Gastroesophageal sphincter (tissue), 4 donors: Measurements from ENCODE around the gene ELANE. TPM values are rescaled to one million over a fixed set of nuclear protein-coding genes. Genes with fewer than 3 reads are reported as not detected.

Source experiments
- small RNA-seq, 4 donors: library from RNA; depleted of rRNA; stranded (forward); fragments of <200 nt; gene quantifications; one replicate each; pipeline ENCODE3, GENCODE V24; 2016
- total RNA-seq, 4 donors: library from RNA; depleted of rRNA; stranded (reverse); fragments of >200 nt; gene quantifications; one replicate each; pipeline ENCODE4 v1.1.0, GENCODE V29; 2016

ELANE gene
- total RNA-seq, 4 donors from 2014 or later, result 0.49 to 2.3 (median 1.7) TPM

Small RNA genes within 50 kb of the gene (small RNA-seq; reads per million reads assigned to genes)
- gene MIR3187, result 0 reads per million in 4 donors
- gene RNU6-9, result 0 to 0.27 (median 0) reads per million in 4 donors

Other genes starting within 250 kb of the ELANE start
- gene POLRMT, start 218.8 kb upstream of the ELANE start, total RNA-seq, result 10 to 100 TPM; 22.1 to 39.5 (median 28.1) TPM
- gene FGF22, start 212.4 kb upstream of the ELANE start, total RNA-seq, result 1 to 10 TPM in 3 of 4 donors, under 1 TPM in 1; 0.67 to 4.7 (median 1.2) TPM
- gene RNF126, start 189.1 kb upstream of the ELANE start, total RNA-seq, result 10 to 100 TPM; 47.7 to 57.9 (median 52.0) TPM
- gene FSTL3, start 175.9 kb upstream of the ELANE start, total RNA-seq, result 100 to 1,000 TPM; 105 to 200 (median 133) TPM
- gene PRSS57, start 156.9 kb upstream of the ELANE start, total RNA-seq, result not detected
- gene PALM, start 143.4 kb upstream of the ELANE start, total RNA-seq, result 100 to 1,000 TPM in 1 of 4 donors, 10 to 100 TPM in 3; 21.5 to 111 (median 53.0) TPM
- gene MISP, start 101.2 kb upstream of the ELANE start, total RNA-seq, result under 1 TPM in 1 of 4 donors, not detected in 3; 0.52 TPM
- 10 to 100 TPM; 68.6 to 95.6 (median 79.3) TPM for gene PTBP1, start 54.9 kb upstream of the ELANE start, total RNA-seq
- not detected for gene PLPPR3, start 30.3 kb upstream of the ELANE start, total RNA-seq
- under 1 TPM in 1 of 4 donors, not detected in 3; 0.40 TPM for gene AZU1, start 24.5 kb upstream of the ELANE start, total RNA-seq
- not detected for gene PRTN3, start 11.3 kb upstream of the ELANE start, total RNA-seq
- 1,000 to 10,000 TPM in 1 of 4 donors, 100 to 1,000 TPM in 3; 229 to 1,118 (median 654) TPM for gene CFD, start 7.4 kb downstream of the ELANE start, total RNA-seq
- 10 to 100 TPM; 20.2 to 40.3 (median 28.1) TPM for gene MED16, start 40.9 kb downstream of the ELANE start, total RNA-seq
- gene RNU6-9, start 41.2 kb downstream of the ELANE start, total RNA-seq, result not detected
- gene R3HDM4, start 60.9 kb downstream of the ELANE start, total RNA-seq, result 10 to 100 TPM; 23.7 to 44.9 (median 32.9) TPM
- not detected for gene KISS1R, start 65.0 kb downstream of the ELANE start, total RNA-seq
- 1 to 10 TPM; 3.6 to 6.2 (median 4.9) TPM for gene ARID3A, start 73.7 kb downstream of the ELANE start, total RNA-seq
- gene WDR18, start 132.0 kb downstream of the ELANE start, total RNA-seq, result 10 to 100 TPM in 3 of 4 donors, 1 to 10 TPM in 1; 7.2 to 43.9 (median 20.1) TPM
- not detected for gene GRIN3B, start 148.1 kb downstream of the ELANE start, total RNA-seq
- gene TMEM259, start 168.8 kb downstream of the ELANE start, total RNA-seq, result 100 to 1,000 TPM; 146 to 179 (median 154) TPM
- gene RNU6-2, start 169.2 kb downstream of the ELANE start, total RNA-seq, result not detected
- gene CNN2, start 174.3 kb downstream of the ELANE start, total RNA-seq, result 100 to 1,000 TPM in 1 of 4 donors, 10 to 100 TPM in 3; 52.9 to 103 (median 75.2) TPM
- gene ABCA7, start 187.8 kb downstream of the ELANE start, total RNA-seq, result 10 to 100 TPM in 1 of 4 donors, 1 to 10 TPM in 3; 3.9 to 14.3 (median 6.4) TPM
- gene ARHGAP45, start 214.9 kb downstream of the ELANE start, total RNA-seq, result 10 to 100 TPM in 3 of 4 donors, 1 to 10 TPM in 1; 9.5 to 29.8 (median 14.6) TPM
- gene POLR2E, start 243.1 kb downstream of the ELANE start, total RNA-seq, result 100 to 1,000 TPM; 117 to 228 (median 150) TPM